ENCODE measurements around the gene FBP2.

DNA sequence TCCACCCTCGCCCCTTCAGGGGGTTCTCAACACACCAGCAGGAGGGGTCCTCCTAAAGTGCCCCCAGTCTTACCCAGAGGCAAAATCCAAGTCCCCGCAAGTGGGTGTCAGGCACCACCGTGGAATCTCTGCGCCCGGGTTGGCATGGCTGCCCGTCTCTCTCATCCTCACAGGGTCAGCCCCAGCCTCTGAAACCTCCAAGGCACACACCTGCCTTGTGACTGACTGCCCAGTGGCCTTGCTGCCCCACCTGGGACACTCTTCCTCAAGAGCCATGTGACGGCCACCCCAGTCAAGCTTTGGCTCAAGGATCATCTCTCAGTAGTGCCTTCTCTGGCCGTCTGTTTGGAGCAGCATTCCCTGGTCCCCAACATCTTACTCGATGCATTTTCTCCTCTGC is 4.9 kb downstream of the FBP2 start:
- TF ChIP-seq, protein P1, sequence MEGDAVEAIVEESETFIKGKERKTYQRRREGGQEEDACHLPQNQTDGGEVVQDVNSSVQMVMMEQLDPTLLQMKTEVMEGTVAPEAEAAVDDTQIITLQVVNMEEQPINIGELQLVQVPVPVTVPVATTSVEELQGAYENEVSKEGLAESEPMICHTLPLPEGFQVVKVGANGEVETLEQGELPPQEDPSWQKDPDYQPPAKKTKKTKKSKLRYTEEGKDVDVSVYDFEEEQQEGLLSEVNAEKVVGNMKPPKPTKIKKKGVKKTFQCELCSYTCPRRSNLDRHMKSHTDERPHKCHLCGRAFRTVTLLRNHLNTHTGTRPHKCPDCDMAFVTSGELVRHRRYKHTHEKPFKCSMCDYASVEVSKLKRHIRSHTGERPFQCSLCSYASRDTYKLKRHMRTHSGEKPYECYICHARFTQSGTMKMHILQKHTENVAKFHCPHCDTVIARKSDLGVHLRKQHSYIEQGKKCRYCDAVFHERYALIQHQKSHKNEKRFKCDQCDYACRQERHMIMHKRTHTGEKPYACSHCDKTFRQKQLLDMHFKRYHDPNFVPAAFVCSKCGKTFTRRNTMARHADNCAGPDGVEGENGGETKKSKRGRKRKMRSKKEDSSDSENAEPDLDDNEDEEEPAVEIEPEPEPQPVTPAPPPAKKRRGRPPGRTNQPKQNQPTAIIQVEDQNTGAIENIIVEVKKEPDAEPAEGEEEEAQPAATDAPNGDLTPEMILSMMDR (conservative IDR thresholded peaks at IDR 0.05; ENCODE audit: low read depth, low read length): no peak
- no peak for TF ChIP-seq EZH2 (IDR thresholded peaks at IDR 0.05; ENCODE audit: low read length, unreplicated experiment)
- TF ChIP-seq EZH2phosphoT487 (IDR thresholded peaks at IDR 0.05; ENCODE audit: borderline replicate concordance, low read length): no peak
